Measurements from ENCODE around the gene MCTP1.

- TF ChIP-seq CTCF (IDR thresholded peaks at IDR 0.05) (no peak), POLR2A (IDR thresholded peaks at IDR 0.05) (no peak)
These were observed 300.9 kb downstream of the MCTP1 start for GRCh38 chr5:94983861-94984535.
